ENCODE data around the gene RTN4IP1. TPM values are rescaled to one million over a fixed set of nuclear protein-coding genes. Genes with fewer than 3 reads are reported as not detected.

The RTN4IP1 gene
- total and polyA plus RNA-seq, 9 of the 15 experiments (the other 6 are each of a cell fraction or from before 2014, with no cell fraction given), result 17.9 to 46.0 (median 22.2) TPM

GRCh38 chr6:106658469-106658868, 29.2 kb upstream of the RTN4IP1 start:
- DNase-seq (ENCODE audit: extremely low read depth in 1 of 4, low spot score in 3 of 4) (no peak), ATAC-seq (no peak), FAIRE-seq (no peak)
- in situ Hi-C loops (cut with MboI), result no loop called here
- H3K9me3 ChIP-seq (replicated peaks; ENCODE audit: control insufficient read depth, insufficient read depth, low read depth, low read length), result no peaks in the 10 kb centered on the region
- intact Hi-C loops (cut with micrococcal nuclease), result no loop called here
- no peaks in the 10 kb centered on the region for H3K27me3 ChIP-seq (ENCODE audit: control insufficient read depth in 2 of 2, insufficient read depth in 2 of 2, low read length in 2 of 2)
- POLR2A ChIA-PET, result no interaction called here
- H3K79me2 ChIP-seq (ENCODE audit: control insufficient read depth, insufficient read depth, low read length), result no peaks in the 10 kb centered on the region
- no peaks in the 10 kb centered on the region for H3K9me1 ChIP-seq (ENCODE audit: control insufficient read depth, insufficient read depth, low read length)
- H3K27ac ChIP-seq (ENCODE audit: extremely low read depth, low read depth, low read length), result no peak overlapping the region
- CTCF ChIA-PET (ENCODE audit: low intra/inter-chr PET ratio), result no interaction called here
- no peak overlapping the region for H3K4me2 ChIP-seq (ENCODE audit: insufficient read depth, low read length)
- 91% methylated on average over 4 of the region's 4 CpGs for WGBS (ENCODE audit: insufficient coverage, low coverage, missing lambda C conversion rate)
- BruUV-seq (replicated peaks), result no TSS peak
- TF ChIP-seq DNMT1 (IDR thresholded peaks at IDR 0.05) (no peak), RBFOX2 (IDR thresholded peaks at IDR 0.05; ENCODE audit: low read depth, low read length) (no peak), ZNF280A (IDR thresholded peaks at IDR 0.05; ENCODE audit: low read depth, partially characterized antibody) (peak; percentile 50), ZNF445 (CRISPR knock-in tag; IDR thresholded peaks at IDR 0.05; ENCODE audit: low read depth) (peak; percentile 79; the same call in 1 of the 2 replicates), ZNF431 (CRISPR knock-in tag; IDR thresholded peaks at IDR 0.05) (no peak), TEAD4 (IDR thresholded peaks at IDR 0.05; ENCODE audit: low read length) (0 out of 2 replicates have a peak, but pooled peaks have one; percentile 23), TEAD4 (CRISPR knock-in tag; IDR thresholded peaks at IDR 0.05; ENCODE audit: borderline replicate concordance) (no peak), USF1 (CRISPR knock-in tag; IDR thresholded peaks at IDR 0.05) (no peak), CBX3 (IDR thresholded peaks at IDR 0.05; ENCODE audit: borderline replicate concordance in 1 of 2, low read length in 2 of 2) (peak in 1 of 2 experiments; percentile 98; a peak in 2 of 3 replicates), TRIM24 (IDR thresholded peaks at IDR 0.05) (peak in 1 of 2 experiments; percentile 55; a peak in 1 of 4 replicates), TRIM28 (IDR thresholded peaks at IDR 0.05) (peak; percentile 98), CBX5 (IDR thresholded peaks at IDR 0.05; ENCODE audit: borderline replicate concordance, low read depth) (peak; percentile 83; the same call in 1 of the 2 replicates)
- H3K9ac ChIP-seq (ENCODE audit: insufficient read depth in 1 of 2, low read depth in 2 of 2, low read length in 2 of 2), result no peak overlapping the region
- no peak overlapping the region for H3K4me3 ChIP-seq
- H4K20me1 ChIP-seq (replicated peaks; ENCODE audit: control insufficient read depth, insufficient read depth, low read length), result no peaks in the 10 kb centered on the region
- no peak overlapping the region for H2AFZ ChIP-seq (ENCODE audit: low read depth, low read length)
- H3K4me1 ChIP-seq (replicated peaks in 1 of 2; ENCODE audit: control insufficient read depth in 2 of 2, insufficient read depth in 2 of 2, low read length in 2 of 2), result no peaks in the 10 kb centered on the region
- H3K36me3 ChIP-seq (ENCODE audit: control insufficient read depth, insufficient read depth, low read length), result peaks cover 67% of the 10 kb centered on the region; the same call in 2 of the 3 replicates

All from K562 (cell line).